Daoy (cell line): ENCODE results near the gene EML4. TPM values are rescaled to one million over a fixed set of nuclear protein-coding genes. Genes with fewer than 3 reads are reported as not detected.

Experiments used
- total RNA-seq: library from RNA; depleted of rRNA; stranded (reverse); fragments of >200 nt; shearing (Covaris generic); gene quantifications from 2 replicates; pipeline ENCODE4 v1.2.3, GENCODE V29; 2014; rRNA removed

The EML4 gene
- total RNA-seq, 1 experiment from 2014 or later = 36.1 TPM

Other genes starting within 250 kb of the EML4 start
- gene PKDCC, start 121.3 kb upstream of the EML4 start, total RNA-seq = 7.3 and 12.9 TPM in 2 replicates
- gene COX7A2L, start 191.9 kb downstream of the EML4 start, total RNA-seq = 205 and 221 TPM in 2 replicates